Measurements from ENCODE around the gene ATP8B4.

ATP8B4 gene

GRCh38 chr15:49888323-49888693 is 230.7 kb downstream of the ATP8B4 start:
- H3K36me3 ChIP-seq (ENCODE audit: insufficient read depth, low read length) = no peaks in the 10 kb centered on the region

GRCh38 chr15:49887659-49888322 is 231.2 kb downstream of the ATP8B4 start:
- no peak overlapping the region for H3K4me3 ChIP-seq (ENCODE audit: low read length, poor library complexity, severe bottlenecking)

More at GRCh38 chr15:49888323-49888693, 230.7 kb downstream of the ATP8B4 start:
- no peak overlapping the region for H3K4me2 ChIP-seq (ENCODE audit: low read depth, low read length, poor library complexity, severe bottlenecking)
- no peak overlapping the region for H3K9ac ChIP-seq (ENCODE audit: low read depth, low read length, poor library complexity, severe bottlenecking)
- no peak for TF ChIP-seq CTCF (conservative IDR thresholded peaks at IDR 0.05; ENCODE audit: low read length)
- TF ChIP-seq EZH2phosphoT487 (IDR thresholded peaks at IDR 0.05; ENCODE audit: borderline replicate concordance) = no peak
- no peaks in the 10 kb centered on the region for H3K4me1 ChIP-seq (ENCODE audit: insufficient read depth, low read length, poor library complexity, severe bottlenecking)
- no peaks in the 10 kb centered on the region for H4K20me1 ChIP-seq (ENCODE audit: insufficient read depth, low read length, poor library complexity, severe bottlenecking)
- H3K4me3 ChIP-seq (ENCODE audit: low read length, poor library complexity, severe bottlenecking) = no peak overlapping the region
- H3K9me2 ChIP-seq (replicated peaks; ENCODE audit: low read depth, low read length) = no peaks in the 10 kb centered on the region
- no peaks in the 10 kb centered on the region for H3K27me3 ChIP-seq (ENCODE audit: insufficient read depth, low read length, poor library complexity, severe bottlenecking)
- no peaks in the 10 kb centered on the region for H3K79me2 ChIP-seq (ENCODE audit: insufficient read depth, low read length)
- H3F3A ChIP-seq (ENCODE audit: low read depth) = no peaks in the 10 kb centered on the region
- H2AFZ ChIP-seq (ENCODE audit: low read length) = no peak overlapping the region
- no peaks in the 10 kb centered on the region for H3K9me3 ChIP-seq (ENCODE audit: insufficient read depth, low read depth, low read length)

GRCh38 chr15:49883121-49883520 is 235.9 kb downstream of the ATP8B4 start:
- no peaks in the 10 kb centered on the region for H3F3A ChIP-seq (ENCODE audit: low read depth)
- H3K36me3 ChIP-seq (ENCODE audit: insufficient read depth, low read length) = no peaks in the 10 kb centered on the region
- no peaks in the 10 kb centered on the region for H3K79me2 ChIP-seq (ENCODE audit: insufficient read depth, low read length)
- no peak overlapping the region for H2AFZ ChIP-seq (ENCODE audit: low read length)
- no peaks in the 10 kb centered on the region for H3K27me3 ChIP-seq (ENCODE audit: insufficient read depth, low read length, poor library complexity, severe bottlenecking)
- no peaks in the 10 kb centered on the region for H3K9me2 ChIP-seq (replicated peaks; ENCODE audit: low read depth, low read length)
- no peak for TF ChIP-seq EZH2phosphoT487 (IDR thresholded peaks at IDR 0.05; ENCODE audit: borderline replicate concordance)
- no peak for TF ChIP-seq CTCF (conservative IDR thresholded peaks at IDR 0.05; ENCODE audit: low read length)
- H3K4me2 ChIP-seq (ENCODE audit: low read depth, low read length, poor library complexity, severe bottlenecking) = no peak overlapping the region
- H3K9me3 ChIP-seq (ENCODE audit: insufficient read depth, low read depth, low read length) = no peaks in the 10 kb centered on the region
- no peak overlapping the region for H3K9ac ChIP-seq (ENCODE audit: low read depth, low read length, poor library complexity, severe bottlenecking)
- no peaks in the 10 kb centered on the region for H4K20me1 ChIP-seq (ENCODE audit: insufficient read depth, low read length, poor library complexity, severe bottlenecking)
- no peaks in the 10 kb centered on the region for H3K4me1 ChIP-seq (ENCODE audit: insufficient read depth, low read length, poor library complexity, severe bottlenecking)
- no peak overlapping the region for H3K4me3 ChIP-seq (ENCODE audit: low read length, poor library complexity, severe bottlenecking)

More at GRCh38 chr15:49887659-49888322, 231.2 kb downstream of the ATP8B4 start:
- no peak for TF ChIP-seq EZH2phosphoT487 (IDR thresholded peaks at IDR 0.05; ENCODE audit: borderline replicate concordance)
- no peak for TF ChIP-seq CTCF (conservative IDR thresholded peaks at IDR 0.05; ENCODE audit: low read length)
- Histone ChIP-seq H3K9ac (ENCODE audit: low read depth, low read length, poor library complexity, severe bottlenecking) (no peak overlapping the region), H3K4me2 (ENCODE audit: low read depth, low read length, poor library complexity, severe bottlenecking) (no peak overlapping the region), H4K20me1 (ENCODE audit: insufficient read depth, low read length, poor library complexity, severe bottlenecking) (no peaks in the 10 kb centered on the region), H3K9me3 (ENCODE audit: insufficient read depth, low read depth, low read length) (no peaks in the 10 kb centered on the region), H3F3A (ENCODE audit: low read depth) (no peaks in the 10 kb centered on the region), H3K79me2 (ENCODE audit: insufficient read depth, low read length) (no peaks in the 10 kb centered on the region), H3K36me3 (ENCODE audit: insufficient read depth, low read length) (no peaks in the 10 kb centered on the region), H3K9me2 (replicated peaks; ENCODE audit: low read depth, low read length) (no peaks in the 10 kb centered on the region), H3K27me3 (ENCODE audit: insufficient read depth, low read length, poor library complexity, severe bottlenecking) (no peaks in the 10 kb centered on the region), H3K4me1 (ENCODE audit: insufficient read depth, low read length, poor library complexity, severe bottlenecking) (no peaks in the 10 kb centered on the region), H2AFZ (ENCODE audit: low read length) (no peak overlapping the region)

Measured in Loucy (cell line).